ENCODE measurements around the gene LEMD2. TPM values are rescaled to one million over a fixed set of nuclear protein-coding genes. Genes with fewer than 3 reads are reported as not detected.

LEMD2 gene
- total and polyA plus RNA-seq, 2 donors (not counting 3 experiments of a cell fraction or from before 2014, with no cell fraction given) = 61.1 to 81.8 TPM

DNA sequence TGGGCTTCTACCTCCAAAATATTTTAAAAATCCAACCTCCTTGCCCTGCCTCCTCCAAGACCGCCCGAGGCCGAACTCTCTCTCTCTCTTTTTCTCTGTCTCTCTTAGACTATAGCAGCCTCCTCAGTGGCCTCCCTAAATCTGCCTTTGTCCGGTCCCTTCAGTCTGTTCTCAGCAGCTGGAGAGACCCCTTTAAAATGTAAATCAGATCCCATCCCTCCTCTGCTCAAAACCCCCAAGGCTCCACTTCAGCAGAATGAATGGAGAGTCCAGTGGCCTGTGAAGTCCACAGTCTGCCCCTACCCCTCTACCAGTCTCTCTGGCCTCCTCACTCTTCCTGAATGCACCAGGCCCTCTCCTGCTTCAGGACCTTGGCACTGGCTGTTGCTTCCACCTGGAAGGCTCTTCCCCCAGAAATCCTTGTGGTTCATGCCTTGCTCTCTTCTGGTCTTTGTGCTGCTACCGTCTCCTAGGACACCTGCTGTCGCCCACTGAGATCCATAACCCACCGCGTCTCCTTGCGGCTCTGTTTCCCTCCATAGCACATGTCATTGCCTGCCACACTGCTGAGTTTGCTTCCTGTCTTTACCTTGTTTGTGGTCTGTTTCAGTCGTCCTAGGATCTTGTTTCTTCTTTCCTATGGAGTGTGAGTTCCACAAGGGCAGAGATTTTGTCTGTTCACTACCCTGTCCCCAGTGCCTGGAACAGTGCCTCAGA, 8.9 kb upstream of the LEMD2 start:
- Histone ChIP-seq H3K4me1 (ENCODE audit: control insufficient read depth, extremely low read depth, insufficient read depth, low read length) (no peaks in the 10 kb centered on the region), H3K9me3 (replicated peaks; ENCODE audit: control insufficient read depth, insufficient read depth, low read length) (no peaks in the 10 kb centered on the region), H3K9me1 (replicated peaks; ENCODE audit: control insufficient read depth, extremely low read depth, insufficient read depth, low read length) (no peaks in the 10 kb centered on the region), H3K4me2 (ENCODE audit: insufficient read depth, low read length) (no peak overlapping the region), H3K27me3 (ENCODE audit: control insufficient read depth in 2 of 2, insufficient read depth in 2 of 2, low read length in 2 of 2) (peaks cover 4 to 14% of the 10 kb centered on the region in 2 experiments), H2AFZ (ENCODE audit: low read depth, low read length) (no peak overlapping the region), H3K27ac (ENCODE audit: insufficient read depth, low read depth, low read length) (no peak overlapping the region), H3K36me3 (ENCODE audit: control insufficient read depth in 2 of 2, extremely low read depth in 1 of 2, insufficient read depth in 2 of 2, low read length in 2 of 2) (no peaks in the 10 kb centered on the region), H3K9ac (replicated peaks; ENCODE audit: extremely low read depth, insufficient read depth, low read length) (no peak overlapping the region), H3K4me3 (replicated peaks in 1 of 3; ENCODE audit: insufficient read depth in 1 of 3, low read depth in 1 of 3, low read length in 3 of 3) (no peak overlapping the region), H4K20me1 (replicated peaks; ENCODE audit: control insufficient read depth, extremely low read depth, insufficient read depth, low read length) (no peaks in the 10 kb centered on the region), H3K79me2 (ENCODE audit: control insufficient read depth, insufficient read depth, low read length) (no peaks in the 10 kb centered on the region)
- FAIRE-seq (no peak), DNase-seq (ENCODE audit: low read depth, low spot score) (no peak)
- intact Hi-C loops (cut with micrococcal nuclease) = no loop called here
- no TSS peak for BruUV-seq (replicated peaks)
- CTCF ChIA-PET = interaction anchor here (1.4 to 3.8 kb wide), 4 partner anchors 26 to 227 kb away, joined by 3 to 23 read pairs (median 7); no protein-coding TSS in a partner anchor
- TF ChIP-seq, protein P1, sequence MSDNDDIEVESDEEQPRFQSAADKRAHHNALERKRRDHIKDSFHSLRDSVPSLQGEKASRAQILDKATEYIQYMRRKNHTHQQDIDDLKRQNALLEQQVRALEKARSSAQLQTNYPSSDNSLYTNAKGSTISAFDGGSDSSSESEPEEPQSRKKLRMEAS (IDR thresholded peaks at IDR 0.05; ENCODE audit: insufficient read depth, insufficient read length) = no peak
- TF ChIP-seq, protein P2, sequence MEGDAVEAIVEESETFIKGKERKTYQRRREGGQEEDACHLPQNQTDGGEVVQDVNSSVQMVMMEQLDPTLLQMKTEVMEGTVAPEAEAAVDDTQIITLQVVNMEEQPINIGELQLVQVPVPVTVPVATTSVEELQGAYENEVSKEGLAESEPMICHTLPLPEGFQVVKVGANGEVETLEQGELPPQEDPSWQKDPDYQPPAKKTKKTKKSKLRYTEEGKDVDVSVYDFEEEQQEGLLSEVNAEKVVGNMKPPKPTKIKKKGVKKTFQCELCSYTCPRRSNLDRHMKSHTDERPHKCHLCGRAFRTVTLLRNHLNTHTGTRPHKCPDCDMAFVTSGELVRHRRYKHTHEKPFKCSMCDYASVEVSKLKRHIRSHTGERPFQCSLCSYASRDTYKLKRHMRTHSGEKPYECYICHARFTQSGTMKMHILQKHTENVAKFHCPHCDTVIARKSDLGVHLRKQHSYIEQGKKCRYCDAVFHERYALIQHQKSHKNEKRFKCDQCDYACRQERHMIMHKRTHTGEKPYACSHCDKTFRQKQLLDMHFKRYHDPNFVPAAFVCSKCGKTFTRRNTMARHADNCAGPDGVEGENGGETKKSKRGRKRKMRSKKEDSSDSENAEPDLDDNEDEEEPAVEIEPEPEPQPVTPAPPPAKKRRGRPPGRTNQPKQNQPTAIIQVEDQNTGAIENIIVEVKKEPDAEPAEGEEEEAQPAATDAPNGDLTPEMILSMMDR (IDR thresholded peaks at IDR 0.05; ENCODE audit: extremely low read depth in 1 of 2, insufficient read depth in 1 of 2, low read depth in 1 of 2, low read length in 2 of 2) = no peak
- TF ChIP-seq POLR2AphosphoS5 (IDR thresholded peaks at IDR 0.05; ENCODE audit: insufficient read depth, low read depth, low read length) (no peak), MYC (IDR thresholded peaks at IDR 0.05; ENCODE audit: low read depth, low read length) (no peak), GATA2 (IDR thresholded peaks at IDR 0.05; ENCODE audit: insufficient read depth, insufficient read length, low read depth, low read length) (no peak), JUN (IDR thresholded peaks at IDR 0.05; ENCODE audit: borderline replicate concordance, insufficient read depth, insufficient read length, low read depth) (no peak), POLR2A (IDR thresholded peaks at IDR 0.05; ENCODE audit: low read depth, low read length) (no peak), FOS (IDR thresholded peaks at IDR 0.05; ENCODE audit: borderline replicate concordance, insufficient read depth, low read length) (no peak), EZH2 (IDR thresholded peaks at IDR 0.05; ENCODE audit: borderline replicate concordance, low read depth, low read length, severe bottlenecking) (no peak)
- dilution Hi-C loops (cut with MboI; ENCODE audit: extremely low pct_ligation_motif_present, low sequenced_read_pairs) = no loop called here
- POLR2A ChIA-PET = no interaction called here
